Breast epithelium (tissue), 4 donors: ENCODE data around the gene MGAT4C. TPM values are rescaled to one million over a fixed set of nuclear protein-coding genes. Genes with fewer than 3 reads are reported as not detected.

Experiments
- DNase-seq, 2 donors: peaks; one replicate each; pipeline ENCODE4 v3.0.0-alpha.2; 2019; ENCODE audit warnings: low spot score in 2 of 2
- H3K27ac ChIP-seq, 2 donors: fragments of 200-600 bp; sonication (generic) in 1 of 2; one replicate each; pipeline ENCODE4 v1.5.1; 2016 to 2019; ENCODE audit warnings: mild to moderate bottlenecking in 1 of 2
- H3K27me3 ChIP-seq, 2 donors: fragments of 200-600 bp; sonication (generic) in 1 of 2; one replicate each; pipeline versions ENCODE4 v1.5.1 to v1.6.0; 2017 to 2019; ENCODE audit warnings: control low read depth in 1 of 2, mild to moderate bottlenecking in 1 of 2
- H3K36me3 ChIP-seq: fragments of 200-600 bp; one replicate; pipeline ENCODE4 v1.5.1; 2019
- H3K4me1 ChIP-seq, 2 donors: fragments of 200-600 bp; sonication (generic); one replicate each; pipeline ENCODE4 v1.5.1; 2016 to 2019; ENCODE audit warnings: control low read depth in 1 of 2
- H3K4me3 ChIP-seq, 3 donors: fragments of 200-600 bp; sonication (generic); 1 replicate in 2 of 3; 2 replicates in 1 of 3; pipeline ENCODE4 v1.5.1; 2016 to 2019; ENCODE audit warnings: mild to moderate bottlenecking in 3 of 3, moderate library complexity in 2 of 3
- H3K9me3 ChIP-seq, 2 donors: fragments of 200-600 bp; sonication (generic) in 1 of 2; one replicate each; pipeline ENCODE4 v1.5.1; 2016 to 2019; ENCODE audit warnings: control low read depth in 1 of 2
- POLR2A ChIP-seq: fragments of 450-650 bp; IDR thresholded peaks from one replicate; pipeline ENCODE4 v1.6.1; 2016; ENCODE audit warnings: antibody characterized with exemption, mild to moderate bottlenecking, moderate library complexity
- POLR2AphosphoS5 ChIP-seq, 3 donors: sonication (generic); formaldehyde crosslinking; IDR thresholded peaks; one replicate each; pipeline ENCODE4 v1.6.1; 2017; ENCODE audit warnings: antibody characterized with exemption in 3 of 3
- intact Hi-C: fragments of 100-400 bp; cut with DNase I; formaldehyde crosslinking; loops from one replicate; pipeline ENCODE4 v1.15.1; 2023; ENCODE audit warnings: low total_unique reads
- total RNA-seq, 3 donors: library from RNA; depleted of rRNA; stranded (reverse); fragments of >200 nt; gene quantifications; one replicate each; pipeline ENCODE4 v1.1.0, GENCODE V29; 2016
- TF ChIP-seq, protein P1 (sequence below), 3 donors: fragments of 450-650 bp; IDR thresholded peaks; one replicate each; pipeline ENCODE4 v1.5.1; 2016 to 2017; ENCODE audit warnings: antibody characterized with exemption in 3 of 3, mild to moderate bottlenecking in 3 of 3, moderate library complexity in 3 of 3

Gene MGAT4C
- total RNA-seq, 3 donors from 2014 or later = under 0.01 to 1.0 TPM; not detected in 1

DNA sequence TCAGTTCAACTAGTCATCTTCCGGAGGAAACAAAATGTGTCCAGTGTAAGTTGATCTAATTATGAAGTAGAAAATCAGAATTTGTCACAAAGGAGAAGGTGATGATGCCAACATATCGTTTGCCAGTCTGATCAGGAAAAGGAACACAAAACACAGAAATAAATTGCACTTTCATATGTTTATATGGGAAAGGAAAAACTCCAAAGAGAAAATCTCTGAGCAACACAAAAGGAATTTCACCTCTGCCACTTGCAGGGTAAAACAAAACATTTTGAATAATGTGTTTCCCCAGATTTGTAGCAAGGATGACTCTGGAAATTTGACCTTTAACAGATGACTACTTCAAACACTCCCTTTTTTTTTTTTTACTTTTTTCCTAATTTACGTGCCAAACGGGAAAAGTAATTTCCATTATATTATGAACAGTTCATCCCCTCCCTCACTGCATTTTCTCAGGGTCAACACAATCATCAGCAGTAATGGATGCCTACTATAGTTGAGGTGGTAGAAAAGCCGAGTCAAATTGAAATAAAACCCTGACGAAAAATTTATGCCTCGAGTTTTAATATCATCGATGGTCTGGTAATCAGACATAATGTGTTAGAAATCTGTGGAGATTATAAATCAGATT is 25.6 kb downstream of the MGAT4C start:
- Histone ChIP-seq H3K9me3 (no peaks in the 10 kb centered on the region), H3K4me1 (no peaks in the 10 kb centered on the region), H3K27ac (no peak overlapping the region), H3K4me3 (no peak overlapping the region), H3K36me3 (no peaks in the 10 kb centered on the region), H3K27me3 (no peaks in the 10 kb centered on the region)
- TF ChIP-seq POLR2A (no peak), POLR2AphosphoS5 (IDR thresholded peaks at IDR 0.05) (no peak)
- TF ChIP-seq, protein P1, sequence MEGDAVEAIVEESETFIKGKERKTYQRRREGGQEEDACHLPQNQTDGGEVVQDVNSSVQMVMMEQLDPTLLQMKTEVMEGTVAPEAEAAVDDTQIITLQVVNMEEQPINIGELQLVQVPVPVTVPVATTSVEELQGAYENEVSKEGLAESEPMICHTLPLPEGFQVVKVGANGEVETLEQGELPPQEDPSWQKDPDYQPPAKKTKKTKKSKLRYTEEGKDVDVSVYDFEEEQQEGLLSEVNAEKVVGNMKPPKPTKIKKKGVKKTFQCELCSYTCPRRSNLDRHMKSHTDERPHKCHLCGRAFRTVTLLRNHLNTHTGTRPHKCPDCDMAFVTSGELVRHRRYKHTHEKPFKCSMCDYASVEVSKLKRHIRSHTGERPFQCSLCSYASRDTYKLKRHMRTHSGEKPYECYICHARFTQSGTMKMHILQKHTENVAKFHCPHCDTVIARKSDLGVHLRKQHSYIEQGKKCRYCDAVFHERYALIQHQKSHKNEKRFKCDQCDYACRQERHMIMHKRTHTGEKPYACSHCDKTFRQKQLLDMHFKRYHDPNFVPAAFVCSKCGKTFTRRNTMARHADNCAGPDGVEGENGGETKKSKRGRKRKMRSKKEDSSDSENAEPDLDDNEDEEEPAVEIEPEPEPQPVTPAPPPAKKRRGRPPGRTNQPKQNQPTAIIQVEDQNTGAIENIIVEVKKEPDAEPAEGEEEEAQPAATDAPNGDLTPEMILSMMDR (IDR thresholded peaks at IDR 0.05) = no peak
- intact Hi-C loops = no loop called here
- no peak for DNase-seq

DNA sequence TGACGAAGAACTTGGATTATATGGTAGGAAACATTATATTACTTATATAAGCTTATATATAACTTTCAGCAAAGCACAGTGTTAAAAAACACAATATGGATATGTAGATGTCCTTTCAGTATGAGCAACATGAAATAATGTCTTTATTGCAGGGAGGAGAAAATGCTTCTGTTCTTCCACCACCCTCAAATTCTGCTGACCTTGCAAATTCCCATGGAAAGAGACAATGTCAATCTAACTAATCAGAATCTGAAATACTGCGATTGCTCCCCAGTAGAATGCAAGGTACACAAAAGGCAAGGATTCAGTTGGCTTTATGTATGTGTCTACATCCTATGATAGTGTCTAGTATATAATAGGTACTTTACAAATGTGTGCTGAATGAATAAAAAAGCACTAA is 26.4 kb downstream of the MGAT4C start:
- no peak for DNase-seq
- Histone ChIP-seq H3K4me1 (no peaks in the 10 kb centered on the region), H3K27ac (no peak overlapping the region), H3K4me3 (no peak overlapping the region), H3K9me3 (no peaks in the 10 kb centered on the region), H3K27me3 (no peaks in the 10 kb centered on the region), H3K36me3 (no peaks in the 10 kb centered on the region)
- intact Hi-C loops = no loop called here
- TF ChIP-seq, protein P1 (IDR thresholded peaks at IDR 0.05) = no peak
- TF ChIP-seq POLR2AphosphoS5 (IDR thresholded peaks at IDR 0.05) (no peak), POLR2A (no peak)

DNA sequence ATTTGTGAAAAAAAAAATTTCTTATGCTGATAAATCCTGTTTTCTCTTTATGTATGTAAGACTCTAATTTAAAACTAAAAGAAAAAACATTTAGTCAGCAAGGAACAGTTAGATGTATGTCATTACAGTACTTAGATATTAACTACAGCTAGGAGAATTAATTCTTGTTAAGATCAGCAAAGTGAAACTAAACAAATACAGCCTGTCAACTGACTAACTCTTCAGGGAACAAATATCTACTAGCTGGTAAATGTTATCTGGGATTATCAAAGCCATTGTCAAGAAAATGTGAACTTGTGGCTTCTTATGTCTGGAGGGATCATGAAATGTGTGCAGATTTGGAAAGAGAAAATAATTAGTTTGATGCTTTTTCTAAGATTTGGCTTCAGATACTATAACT is 27.5 kb downstream of the MGAT4C start:
- Histone ChIP-seq H3K27ac (no peak overlapping the region), H3K9me3 (no peaks in the 10 kb centered on the region), H3K27me3 (no peaks in the 10 kb centered on the region), H3K4me1 (no peaks in the 10 kb centered on the region), H3K36me3 (no peaks in the 10 kb centered on the region), H3K4me3 (no peak overlapping the region)
- DNase-seq = no peak
- TF ChIP-seq POLR2AphosphoS5 (IDR thresholded peaks at IDR 0.05) (no peak), POLR2A (no peak)
- TF ChIP-seq, protein P1 (IDR thresholded peaks at IDR 0.05) = no peak
- intact Hi-C loops = no loop called here

DNA sequence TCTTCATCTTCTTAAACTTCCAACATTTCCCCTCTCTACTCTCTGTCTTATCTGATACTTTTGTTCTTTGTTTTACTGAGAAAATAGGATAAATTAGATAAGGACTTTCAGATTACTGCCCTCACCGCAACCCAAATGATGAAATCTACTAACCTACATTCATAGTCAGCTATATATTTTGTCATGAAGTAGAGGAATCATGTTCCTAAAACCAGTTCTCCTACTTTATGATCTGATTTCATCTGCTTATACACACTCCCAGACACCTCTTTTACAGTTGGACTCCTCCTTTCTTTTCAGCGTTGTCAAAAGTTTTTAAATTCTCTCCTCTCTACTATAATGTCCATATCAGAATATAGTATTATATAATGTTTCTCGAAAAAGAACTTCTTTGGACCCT is 29.7 kb downstream of the MGAT4C start:
- no peak for DNase-seq
- H3K27ac ChIP-seq = no peak overlapping the region
- TF ChIP-seq POLR2AphosphoS5 (IDR thresholded peaks at IDR 0.05) = no peak
- no peak for TF ChIP-seq POLR2A
- TF ChIP-seq, protein P1 (IDR thresholded peaks at IDR 0.05) = no peak
- intact Hi-C loops = no loop called here
- H3K36me3 ChIP-seq = no peaks in the 10 kb centered on the region
- H3K9me3 ChIP-seq = no peaks in the 10 kb centered on the region
- H3K4me3 ChIP-seq = no peak overlapping the region
- no peaks in the 10 kb centered on the region for H3K4me1 ChIP-seq
- H3K27me3 ChIP-seq = no peaks in the 10 kb centered on the region

DNA sequence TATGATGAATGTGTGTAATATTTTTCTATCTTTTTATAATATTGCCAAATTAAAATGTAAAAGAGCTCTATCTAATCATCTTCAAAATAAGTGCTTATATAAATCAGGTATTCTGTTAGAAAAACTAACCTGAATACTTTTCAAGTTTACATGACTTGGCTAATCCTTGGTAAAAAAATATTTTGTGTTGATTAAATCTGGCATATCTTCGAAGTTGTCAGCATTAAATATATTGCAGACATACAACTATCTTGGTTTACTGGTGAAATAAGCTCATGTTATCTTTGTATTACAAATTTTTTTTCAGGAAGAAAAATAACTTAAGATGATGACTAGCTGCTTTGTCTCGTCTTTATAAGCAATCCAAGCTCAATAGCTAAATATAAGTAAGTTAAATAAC is 39.6 kb downstream of the MGAT4C start:
- H3K9me3 ChIP-seq = no peaks in the 10 kb centered on the region
- no peak overlapping the region for H3K27ac ChIP-seq
- no peaks in the 10 kb centered on the region for H3K36me3 ChIP-seq
- H3K27me3 ChIP-seq = no peaks in the 10 kb centered on the region
- no peak for DNase-seq
- intact Hi-C loops = no loop called here
- H3K4me1 ChIP-seq = no peaks in the 10 kb centered on the region
- TF ChIP-seq, protein P1 (IDR thresholded peaks at IDR 0.05) = no peak
- no peak for TF ChIP-seq POLR2AphosphoS5 (IDR thresholded peaks at IDR 0.05)
- TF ChIP-seq POLR2A = no peak
- no peak overlapping the region for H3K4me3 ChIP-seq
